CD4-positive, alpha-beta T cell treated with Interleukin-12 subunit alpha and Interleukin-12 subunit beta, for 1 hour (primary cell): ENCODE data around the gene BEAN1.

Source experiments
- DNase-seq: peaks from one replicate; pipeline ENCODE4 v3.0.0-alpha.2; 2020

The BEAN1 gene

DNA sequence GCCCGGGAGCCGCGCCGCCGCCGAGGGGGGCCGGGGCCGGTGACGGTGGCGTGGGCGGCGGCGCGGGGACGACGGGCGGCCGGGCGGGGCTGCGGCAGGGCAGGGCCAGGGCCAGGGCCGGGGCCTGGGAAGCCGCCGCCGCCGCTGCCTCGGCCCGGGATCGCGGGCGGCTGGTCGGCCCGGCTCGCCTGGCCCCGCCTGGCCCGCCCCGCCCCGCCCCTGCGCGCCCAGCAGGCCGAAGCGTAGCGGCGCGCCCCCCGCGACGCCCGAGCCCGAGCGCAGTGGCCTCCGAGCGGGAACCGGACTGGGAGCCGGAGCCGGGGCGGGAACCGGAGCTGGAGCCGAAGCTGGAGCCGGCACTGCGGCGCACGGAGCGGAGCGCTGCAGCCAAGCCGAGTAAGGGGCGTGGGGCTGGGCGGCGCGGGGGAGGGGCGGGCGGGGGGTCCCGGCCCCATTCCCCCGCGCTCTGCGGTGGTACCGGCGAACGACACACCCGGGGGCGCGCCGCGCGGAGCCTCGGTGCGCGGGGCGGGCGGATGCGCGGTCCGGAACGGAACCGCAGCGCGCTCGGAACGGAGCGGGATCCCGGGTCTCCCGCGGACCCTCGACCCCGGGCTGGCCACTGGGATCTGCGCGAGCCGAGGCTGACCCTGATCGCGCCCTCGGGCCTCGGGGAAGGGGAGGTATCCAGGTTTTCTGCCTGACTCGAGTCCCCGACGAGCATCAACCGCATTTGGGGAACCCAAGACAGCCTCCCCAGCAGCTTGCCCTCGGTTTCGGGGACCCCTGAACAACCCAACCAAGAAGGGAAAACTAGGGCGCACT, at the start of gene BEAN1:
TSS of gene BEAN1 (plus strand) at position 260 of the 825 bp plus-strand sequence. CDS start 10,382 bp downstream, outside the sequence.
- DNase-seq = no peak

- DNase-seq = no peak
Observed at GRCh38 chr16:66377324-66377723, 49.8 kb upstream of the BEAN1 start.

- DNase-seq = no peak
Observed at GRCh38 chr16:66378741-66379570, 48.1 kb upstream of the BEAN1 start.

DNA sequence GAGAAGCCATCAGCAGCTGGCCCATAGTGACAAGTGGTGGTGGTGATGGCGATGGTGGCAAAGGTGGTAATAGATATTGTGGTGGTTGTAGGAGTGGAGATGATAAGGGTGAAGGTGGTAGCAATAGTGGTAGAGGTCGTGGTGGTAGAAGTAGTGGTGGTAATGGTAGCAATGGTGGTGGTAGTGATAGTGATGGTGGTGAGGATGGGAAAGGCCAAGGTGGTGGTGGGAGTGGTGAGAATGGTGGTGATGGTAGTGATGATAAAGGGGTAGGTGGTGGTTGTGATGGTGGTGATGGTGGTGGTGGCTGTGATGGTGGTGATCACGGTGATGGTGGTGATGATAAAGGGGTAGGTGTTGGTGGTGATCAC, 47.5 kb upstream of the BEAN1 start:
- DNase-seq = no peak

DNA sequence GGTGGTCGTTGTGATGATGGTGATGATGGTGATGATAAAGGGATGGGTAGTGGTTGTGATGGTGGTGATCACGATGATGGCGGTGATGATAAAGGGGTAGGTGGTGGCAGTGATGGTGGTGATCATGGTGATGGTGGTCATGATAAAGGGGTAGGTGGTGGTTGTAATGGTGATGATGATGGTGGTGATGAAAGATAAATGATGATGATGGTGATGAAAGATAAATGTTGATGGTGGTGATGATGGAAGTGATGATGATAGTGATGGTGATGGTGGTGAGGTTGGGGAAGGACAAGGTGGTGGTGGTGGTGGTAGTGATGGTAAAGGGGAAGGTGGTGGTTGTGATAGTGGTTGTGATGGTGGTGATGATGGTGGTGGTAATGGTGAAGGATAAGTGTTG, 46.7 kb upstream of the BEAN1 start:
- DNase-seq = no peak

- DNase-seq = no peak
Observed at GRCh38 chr16:66381585-66382170, 45.4 kb upstream of the BEAN1 start.

DNA sequence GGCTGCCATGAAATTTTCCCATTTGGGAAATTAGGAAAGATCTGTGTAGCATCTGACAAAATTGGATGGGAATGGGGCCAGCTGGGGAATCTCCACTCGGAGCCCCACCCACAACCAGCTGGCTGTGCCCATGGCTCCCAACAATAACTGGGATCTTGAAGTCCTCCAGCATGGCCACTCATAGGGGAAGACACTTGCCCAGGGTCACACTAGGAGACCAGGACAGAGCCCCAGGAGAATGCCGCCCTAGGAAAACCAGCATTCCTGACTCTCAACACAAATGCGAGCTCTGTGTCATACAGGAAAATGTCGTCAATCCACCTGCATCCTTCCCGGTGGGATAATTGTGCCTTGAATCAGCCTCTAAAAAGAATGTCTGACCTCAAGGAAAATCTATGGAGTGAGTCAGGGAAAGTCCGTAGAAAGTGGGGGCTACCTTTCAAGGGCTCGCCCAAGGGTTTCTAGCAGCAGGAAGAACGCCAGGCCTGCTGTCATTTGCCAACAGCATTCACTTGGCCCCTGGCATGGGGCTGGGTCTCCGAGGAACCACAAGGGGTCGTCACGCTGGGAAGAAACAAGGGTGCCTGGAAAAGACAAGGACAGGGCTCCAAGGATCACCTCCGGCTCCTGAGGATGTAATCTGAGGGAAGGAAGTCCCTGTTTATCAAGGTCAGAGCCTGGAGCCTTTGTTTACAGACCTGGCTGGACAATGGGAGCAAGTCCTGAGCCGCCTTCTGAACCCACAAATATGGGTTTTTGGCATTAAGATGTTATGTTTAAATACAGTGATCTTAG, 44.7 kb upstream of the BEAN1 start:
- DNase-seq = no peak

- DNase-seq = no peak
Observed at GRCh38 chr16:66382966-66383299, 44.2 kb upstream of the BEAN1 start.

DNA sequence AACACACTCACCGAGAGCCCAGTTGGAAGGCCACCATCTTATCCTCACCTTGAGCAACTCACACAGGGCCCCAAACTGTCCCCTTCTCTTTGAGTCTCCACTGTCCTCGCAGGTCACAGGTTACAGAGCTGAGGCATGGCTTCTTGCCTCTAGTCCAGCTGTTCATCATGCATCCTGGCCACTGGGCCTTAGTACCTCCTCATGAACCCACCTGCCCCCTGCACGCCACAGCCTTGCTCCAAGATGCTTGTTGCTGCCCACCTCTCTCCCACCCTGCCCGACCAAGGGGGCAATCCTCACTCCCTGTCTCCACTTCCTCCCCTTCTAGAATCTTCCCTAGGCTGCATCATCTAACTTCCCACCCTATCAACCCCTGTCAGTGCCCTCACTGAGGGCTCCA, 43.5 kb upstream of the BEAN1 start:
- DNase-seq = no peak

DNA sequence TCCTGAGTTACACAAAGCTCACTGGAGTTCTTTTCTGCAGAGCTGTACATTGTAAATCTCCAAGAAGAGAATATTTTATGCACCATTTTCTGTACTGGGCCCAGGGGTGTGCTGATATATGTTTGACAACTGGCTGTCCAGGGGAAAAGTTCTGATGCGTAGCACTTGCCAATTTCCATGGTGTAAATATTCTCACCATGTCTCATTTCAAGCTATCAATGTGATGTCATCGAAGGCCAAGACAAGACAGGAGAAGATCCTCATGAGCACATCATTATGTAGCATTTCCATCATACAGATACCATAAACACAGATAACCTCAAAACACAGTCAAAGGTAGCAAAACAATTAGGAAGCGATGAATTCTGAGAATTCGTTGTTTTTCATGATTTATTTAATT, 41.7 kb upstream of the BEAN1 start:
- no peak for DNase-seq

- DNase-seq = no peak
Observed at GRCh38 chr16:66386629-66387622, 40.2 kb upstream of the BEAN1 start.

GRCh38 chr16:66387817-66388332, 39.2 kb upstream of the BEAN1 start:
- DNase-seq = no peak

GRCh38 chr16:66388350-66389139, 38.5 kb upstream of the BEAN1 start:
- DNase-seq = no peak

DNA sequence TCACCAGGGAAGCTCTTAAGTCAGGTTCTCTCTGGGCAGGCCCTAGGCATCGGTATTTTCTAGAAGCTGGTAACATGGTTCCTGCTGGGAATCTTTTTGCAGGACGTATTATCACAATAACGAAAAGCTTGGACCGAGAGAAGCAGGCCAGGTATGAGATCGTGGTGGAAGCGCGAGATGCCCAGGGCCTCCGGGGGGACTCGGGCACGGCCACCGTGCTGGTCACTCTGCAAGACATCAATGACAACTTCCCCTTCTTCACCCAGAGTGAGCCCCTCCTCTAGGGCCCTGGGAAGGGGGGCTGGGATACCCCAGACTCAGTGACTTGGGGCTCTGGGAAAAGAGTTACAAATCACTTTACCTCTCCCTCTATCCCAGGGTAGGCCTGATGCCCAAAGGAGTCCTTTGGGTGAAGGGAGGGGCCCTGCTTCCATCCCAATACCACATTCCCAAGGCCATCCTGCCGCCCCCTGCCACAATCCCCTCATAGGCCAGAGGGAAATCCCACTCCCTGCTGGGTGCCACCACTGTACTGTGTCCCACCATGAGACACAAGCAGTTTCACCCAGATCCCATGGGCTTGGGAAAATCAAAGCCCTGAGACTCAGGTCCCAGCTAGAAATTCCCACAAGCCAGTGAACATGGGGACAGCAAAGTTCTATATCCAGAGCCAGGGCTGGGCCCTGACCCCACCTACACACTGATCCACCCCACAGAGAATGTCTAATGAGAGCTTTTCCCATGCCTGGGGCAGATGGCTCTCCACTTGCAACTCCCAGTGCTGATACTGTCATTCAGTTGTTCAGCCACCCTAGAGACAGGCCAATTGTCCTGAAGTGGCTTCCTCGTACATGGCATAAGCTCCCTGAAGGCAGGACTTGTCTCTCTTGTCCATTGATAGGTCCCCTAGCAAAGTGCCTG, 37.6 kb upstream of the BEAN1 start:
- no peak for DNase-seq

- DNase-seq = no peak
Observed at GRCh38 chr16:66390346-66391108, 36.6 kb upstream of the BEAN1 start.

GRCh38 chr16:66391726-66392670, 35.1 kb upstream of the BEAN1 start:
- no peak for DNase-seq

DNA sequence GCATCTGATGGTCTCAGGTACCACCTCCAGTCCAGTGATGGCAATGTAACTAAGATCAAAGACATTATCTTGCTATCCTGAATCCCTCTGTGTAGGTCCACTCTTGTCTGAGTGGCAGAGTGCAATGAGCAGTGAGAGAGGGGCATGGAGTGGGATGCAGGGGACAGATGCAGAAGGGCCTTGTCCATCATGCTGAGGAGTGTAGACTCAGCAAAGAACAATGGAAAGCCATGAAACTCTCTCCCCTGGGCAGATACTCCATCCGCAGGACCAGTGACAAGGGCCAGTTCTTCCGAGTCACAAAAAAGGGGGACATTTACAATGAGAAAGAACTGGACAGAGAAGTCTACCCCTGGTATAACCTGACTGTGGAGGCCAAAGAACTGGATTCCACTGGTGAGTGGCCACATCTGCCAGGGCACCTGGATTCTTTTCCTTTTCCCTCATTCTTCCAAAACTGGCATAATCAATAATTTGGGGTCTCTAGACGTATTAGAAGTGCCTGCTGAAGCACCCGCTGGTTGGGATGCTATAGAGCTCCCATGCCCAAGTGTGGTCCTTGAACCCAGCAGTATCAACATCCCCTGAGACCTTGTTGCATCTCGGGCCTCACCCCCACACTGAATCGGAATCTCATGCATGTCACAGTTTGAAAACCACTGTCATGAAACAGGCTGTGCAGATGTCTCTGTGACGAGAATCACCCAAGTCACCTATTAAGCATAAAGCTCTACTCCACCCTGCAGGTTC, 31.1 kb upstream of the BEAN1 start:
- no peak for DNase-seq
